Fibroblast of the aortic adventitia (primary cell): ENCODE data around the gene ACVRL1. TPM values are rescaled to one million over a fixed set of nuclear protein-coding genes. Genes with fewer than 3 reads are reported as not detected.
A peak's percentile ranks its signal among the peaks of the same experiment; 100 is the strongest.

Experiments
- DNase-seq: peaks from one replicate; pipeline ENCODE4 v3.0.0-alpha.2; 2010; ENCODE audit warnings: low read depth
- H3K4me3 ChIP-seq: 2 replicates; pipeline ENCODE4 v1.5.1; 2011; ENCODE audit warnings: low read depth, mild to moderate bottlenecking, control low read depth, low read length, moderate library complexity
- CTCF ChIP-seq: IDR thresholded peaks from 2 replicates; pipeline ENCODE4 v1.5.1; 2011; ENCODE audit warnings: mild to moderate bottlenecking, low read length, control low read depth, inconsistent platforms; ENCODE audit not compliant: insufficient read depth
- total RNA-seq: library from RNA; depleted of rRNA; stranded (reverse); fragments of >200 nt; gene quantifications from 2 replicates; pipeline ENCODE4 v1.2.3, GENCODE V29; 2012; ENCODE audit warnings: low replicate concordance

The ACVRL1 gene
- total RNA-seq, 1 donor = 56.5 TPM

- no peak overlapping the region for H3K4me3 ChIP-seq
- TF ChIP-seq CTCF = no peak
- no peak for DNase-seq
Measured at GRCh38 chr12:51865757-51866270, 41.5 kb upstream of the ACVRL1 start.

- TF ChIP-seq CTCF = no peak
- DNase-seq = no peak
- no peak overlapping the region for H3K4me3 ChIP-seq
Measured at GRCh38 chr12:51866324-51866723, 41.0 kb upstream of the ACVRL1 start.

GRCh38 chr12:51866762-51867161 lies 40.5 kb upstream of the ACVRL1 start:
- TF ChIP-seq CTCF = no peak
- no peak for DNase-seq
- no peak overlapping the region for H3K4me3 ChIP-seq

- no peak for DNase-seq
- no peak for TF ChIP-seq CTCF
- H3K4me3 ChIP-seq = no peak overlapping the region
Measured at GRCh38 chr12:51867371-51867770, 39.9 kb upstream of the ACVRL1 start.

GRCh38 chr12:51867796-51868428 lies 39.4 kb upstream of the ACVRL1 start:
- no peak for TF ChIP-seq CTCF
- no peak for DNase-seq

GRCh38 chr12:51868821-51869495 lies 38.3 kb upstream of the ACVRL1 start:
- no peak for DNase-seq
- TF ChIP-seq CTCF = no peak
- H3K4me3 ChIP-seq = peak overlapping the region; percentile 51

More at GRCh38 chr12:51867796-51868428, 39.4 kb upstream of the ACVRL1 start:
- no peak overlapping the region for H3K4me3 ChIP-seq
